Measurements from ENCODE around the gene ABHD17A. TPM values are rescaled to one million over a fixed set of nuclear protein-coding genes. Genes with fewer than 3 reads are reported as not detected.

Gene ABHD17A
- total RNA-seq, 1 donor from 2014 or later, result 48.4 TPM

- DNase-seq (ENCODE audit: low read depth), result no peak
- no peak overlapping the region for H3K4me3 ChIP-seq (ENCODE audit: low read depth, low read length)
- no peak for TF ChIP-seq CTCF (IDR thresholded peaks at IDR 0.05; ENCODE audit: insufficient read depth, low read length, severe bottlenecking)
- no peaks in the 10 kb centered on the region for H3K27me3 ChIP-seq (ENCODE audit: control insufficient read depth, insufficient read depth, low read length)
- FAIRE-seq, result no peak
- H3K36me3 ChIP-seq (ENCODE audit: control insufficient read depth, insufficient read depth, low read length), result peaks cover 2% of the 10 kb centered on the region
These were observed 26.7 kb downstream of the ABHD17A start for GRCh38 chr19:1858412-1859081.

- TF ChIP-seq CTCF (IDR thresholded peaks at IDR 0.05; ENCODE audit: insufficient read depth, low read length, severe bottlenecking), result no peak
- Histone ChIP-seq H3K27me3 (ENCODE audit: control insufficient read depth, insufficient read depth, low read length) (no peaks in the 10 kb centered on the region), H3K36me3 (ENCODE audit: control insufficient read depth, insufficient read depth, low read length) (peaks cover 2% of the 10 kb centered on the region), H3K4me3 (ENCODE audit: low read depth, low read length) (peak overlapping the region; percentile 45)
- DNase-seq (ENCODE audit: low read depth), result no peak
- no peak for FAIRE-seq
These were observed 27.5 kb downstream of the ABHD17A start for GRCh38 chr19:1857648-1858326.

GRCh38 chr19:1856698-1857603 is 28.3 kb downstream of the ABHD17A start:
- no peak for TF ChIP-seq CTCF (IDR thresholded peaks at IDR 0.05; ENCODE audit: insufficient read depth, low read length, severe bottlenecking)
- peak; percentile 78 for DNase-seq (ENCODE audit: low read depth)
- FAIRE-seq, result no peak
- Histone ChIP-seq H3K36me3 (ENCODE audit: control insufficient read depth, insufficient read depth, low read length) (peaks cover 2% of the 10 kb centered on the region), H3K27me3 (ENCODE audit: control insufficient read depth, insufficient read depth, low read length) (no peaks in the 10 kb centered on the region), H3K4me3 (ENCODE audit: low read depth, low read length) (peak overlapping the region; percentile 45)

GRCh38 chr19:1856345-1856697 is 29.0 kb downstream of the ABHD17A start:
- no peak for DNase-seq (ENCODE audit: low read depth)
- Histone ChIP-seq H3K36me3 (ENCODE audit: control insufficient read depth, insufficient read depth, low read length) (peaks cover 2% of the 10 kb centered on the region), H3K27me3 (ENCODE audit: control insufficient read depth, insufficient read depth, low read length) (no peaks in the 10 kb centered on the region), H3K4me3 (ENCODE audit: low read depth, low read length) (peak overlapping the region; percentile 45)
- FAIRE-seq, result no peak
- TF ChIP-seq CTCF (IDR thresholded peaks at IDR 0.05; ENCODE audit: insufficient read depth, low read length, severe bottlenecking), result no peak

GRCh38 chr19:1855828-1856255 is 29.5 kb downstream of the ABHD17A start:
- TF ChIP-seq CTCF (IDR thresholded peaks at IDR 0.05; ENCODE audit: insufficient read depth, low read length, severe bottlenecking), result no peak
- H3K4me3 ChIP-seq (ENCODE audit: low read depth, low read length), result peak overlapping the region; percentile 14
- FAIRE-seq (no peak), DNase-seq (ENCODE audit: low read depth) (no peak)
- peaks cover 2% of the 10 kb centered on the region for H3K36me3 ChIP-seq (ENCODE audit: control insufficient read depth, insufficient read depth, low read length)
- H3K27me3 ChIP-seq (ENCODE audit: control insufficient read depth, insufficient read depth, low read length), result no peaks in the 10 kb centered on the region
